HEK293T (cell line): ENCODE results near the gene TBL2.

Experiments
- BHLHE40 ChIP-seq: fragments of 450-650 bp; IDR thresholded peaks from 2 replicates; pipeline ENCODE4 v1.6.1; 2016; ENCODE audit warnings: mild to moderate bottlenecking, moderate library complexity, borderline replicate concordance
- FOXK2 ChIP-seq: fragments of 450-650 bp; IDR thresholded peaks from 2 replicates; pipeline ENCODE4 v1.6.1; 2016; ENCODE audit warnings: mild to moderate bottlenecking
- FOXM1 ChIP-seq: fragments of 450-650 bp; IDR thresholded peaks from 2 replicates; pipeline ENCODE4 v1.6.1; 2017; ENCODE audit warnings: mild to moderate bottlenecking, borderline replicate concordance
- HDGF ChIP-seq: fragments of 450-650 bp; IDR thresholded peaks from 2 replicates; pipeline ENCODE4 v1.6.1; 2017; ENCODE audit warnings: antibody characterized with exemption, borderline replicate concordance
- SP1 ChIP-seq: fragments of 450-650 bp; IDR thresholded peaks from 2 replicates; pipeline ENCODE4 v1.6.1; 2017
- SUZ12 ChIP-seq: fragments of 450-650 bp; IDR thresholded peaks from 2 replicates; pipeline ENCODE4 v1.6.1; 2016; ENCODE audit warnings: mild to moderate bottlenecking
- TF ChIP-seq, protein P1 (sequence below): fragments of 450-650 bp; IDR thresholded peaks from 2 replicates; pipeline ENCODE4 v1.6.1; 2016

DNA sequence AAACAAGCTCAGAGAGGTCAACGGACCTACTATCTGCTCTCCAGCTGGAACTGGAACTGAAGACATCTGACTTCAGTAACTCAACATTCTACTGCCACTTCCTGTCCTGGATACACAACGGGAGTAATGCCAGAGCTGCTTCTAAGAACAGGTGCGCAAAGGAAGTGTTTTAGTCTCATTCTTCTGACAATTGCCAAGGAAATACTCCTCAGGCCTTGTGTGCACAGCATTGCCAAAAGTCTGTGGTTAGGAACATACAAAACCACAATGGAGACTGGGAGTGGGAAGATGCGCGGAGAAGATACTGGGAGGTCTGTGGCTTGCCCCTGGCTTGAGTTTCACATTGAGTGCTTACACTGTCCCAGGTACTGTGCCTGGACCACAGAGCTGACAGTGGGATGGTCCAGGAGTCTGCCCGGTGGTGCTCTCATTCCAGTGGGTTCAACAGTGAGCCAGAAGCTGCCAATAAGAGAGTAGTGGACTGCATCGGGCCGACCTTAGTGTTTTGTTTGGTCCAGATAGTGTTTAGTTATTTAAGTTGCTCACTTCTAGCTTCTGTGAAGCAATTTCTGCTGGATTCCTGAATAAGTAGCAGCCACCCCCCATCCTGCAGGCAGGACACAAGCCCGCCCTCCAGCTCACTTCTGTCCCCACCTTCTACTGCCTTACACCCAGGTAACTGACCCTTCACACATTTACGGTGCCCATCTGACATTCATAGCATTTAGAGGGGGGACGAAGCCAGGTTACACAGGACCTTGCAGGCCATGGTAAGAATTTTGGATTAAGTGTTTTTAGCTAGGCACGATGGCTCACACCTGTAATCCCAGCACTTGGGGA lies 10.3 kb downstream of the TBL2 start:
- TF ChIP-seq HDGF (no peak), SP1 (no peak), FOXM1 (no peak), SUZ12 (no peak), FOXK2 (no peak), BHLHE40 (no peak)
- TF ChIP-seq, protein P1, sequence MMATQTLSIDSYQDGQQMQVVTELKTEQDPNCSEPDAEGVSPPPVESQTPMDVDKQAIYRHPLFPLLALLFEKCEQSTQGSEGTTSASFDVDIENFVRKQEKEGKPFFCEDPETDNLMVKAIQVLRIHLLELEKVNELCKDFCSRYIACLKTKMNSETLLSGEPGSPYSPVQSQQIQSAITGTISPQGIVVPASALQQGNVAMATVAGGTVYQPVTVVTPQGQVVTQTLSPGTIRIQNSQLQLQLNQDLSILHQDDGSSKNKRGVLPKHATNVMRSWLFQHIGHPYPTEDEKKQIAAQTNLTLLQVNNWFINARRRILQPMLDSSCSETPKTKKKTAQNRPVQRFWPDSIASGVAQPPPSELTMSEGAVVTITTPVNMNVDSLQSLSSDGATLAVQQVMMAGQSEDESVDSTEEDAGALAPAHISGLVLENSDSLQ: no peak
